GM19467 (cell line): ENCODE results near the gene LMF1.

Source experiments
- ATAC-seq: cut with Tn5 transposase; IDR thresholded peaks from one replicate; pipeline ENCODE4 v1.9.1; 2021; ENCODE audit warnings: mild to moderate bottlenecking, moderate library complexity; ENCODE audit not compliant: unreplicated experiment

Gene LMF1

GRCh38 chr16:916035-916799 is 54.6 kb downstream of the LMF1 start:
- ATAC-seq = no peak

- ATAC-seq = no peak
Measured at GRCh38 chr16:915546-915945, 55.2 kb downstream of the LMF1 start.

DNA sequence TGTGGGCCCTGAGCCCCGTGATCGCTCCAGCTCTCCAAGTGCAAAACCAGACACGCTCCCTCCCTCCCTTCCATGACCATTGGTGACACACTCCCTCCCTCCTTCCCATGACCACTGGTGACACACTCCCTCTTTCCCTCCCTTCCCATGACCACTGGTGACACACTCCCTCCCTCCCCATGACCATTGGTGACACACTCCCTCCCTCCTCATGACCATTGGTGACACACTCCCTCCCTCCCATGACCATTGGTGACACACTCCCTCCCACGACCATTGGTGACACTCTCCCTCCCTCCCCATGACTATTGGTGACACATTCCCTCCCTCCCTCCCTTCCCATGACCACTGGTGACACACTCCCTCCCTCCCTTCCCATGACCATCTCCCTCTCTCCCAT is 56.3 kb downstream of the LMF1 start:
- ATAC-seq = no peak

DNA sequence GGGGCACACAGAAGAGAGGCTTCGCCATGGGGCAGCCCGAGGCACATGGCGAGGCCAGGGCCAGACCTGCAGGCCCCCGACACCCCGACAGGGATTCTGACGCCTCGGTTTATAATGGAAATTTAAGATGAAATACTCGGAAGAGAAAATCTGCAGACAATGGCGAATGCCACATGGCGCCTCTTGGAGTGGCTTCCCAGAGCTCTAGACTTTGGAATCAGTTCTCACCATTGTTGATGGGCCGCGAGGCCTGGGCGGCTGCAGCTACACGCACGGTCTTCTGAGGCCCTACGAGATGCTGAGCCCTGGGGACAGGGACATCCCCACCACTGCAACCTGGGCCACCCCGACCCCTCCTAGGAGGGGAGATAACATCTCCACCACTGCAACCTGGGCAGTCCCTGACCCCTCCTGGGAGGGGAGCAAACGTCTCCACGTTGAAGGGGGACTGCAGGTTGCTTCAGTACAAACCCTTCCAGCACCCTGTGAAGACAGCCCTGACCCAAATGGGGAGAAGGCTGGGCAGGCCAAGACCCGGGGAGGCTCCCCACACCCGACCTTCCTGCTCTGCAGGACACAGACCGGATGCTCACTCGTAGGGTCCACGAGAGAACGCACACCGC is 56.9 kb downstream of the LMF1 start:
- ATAC-seq = no peak

DNA sequence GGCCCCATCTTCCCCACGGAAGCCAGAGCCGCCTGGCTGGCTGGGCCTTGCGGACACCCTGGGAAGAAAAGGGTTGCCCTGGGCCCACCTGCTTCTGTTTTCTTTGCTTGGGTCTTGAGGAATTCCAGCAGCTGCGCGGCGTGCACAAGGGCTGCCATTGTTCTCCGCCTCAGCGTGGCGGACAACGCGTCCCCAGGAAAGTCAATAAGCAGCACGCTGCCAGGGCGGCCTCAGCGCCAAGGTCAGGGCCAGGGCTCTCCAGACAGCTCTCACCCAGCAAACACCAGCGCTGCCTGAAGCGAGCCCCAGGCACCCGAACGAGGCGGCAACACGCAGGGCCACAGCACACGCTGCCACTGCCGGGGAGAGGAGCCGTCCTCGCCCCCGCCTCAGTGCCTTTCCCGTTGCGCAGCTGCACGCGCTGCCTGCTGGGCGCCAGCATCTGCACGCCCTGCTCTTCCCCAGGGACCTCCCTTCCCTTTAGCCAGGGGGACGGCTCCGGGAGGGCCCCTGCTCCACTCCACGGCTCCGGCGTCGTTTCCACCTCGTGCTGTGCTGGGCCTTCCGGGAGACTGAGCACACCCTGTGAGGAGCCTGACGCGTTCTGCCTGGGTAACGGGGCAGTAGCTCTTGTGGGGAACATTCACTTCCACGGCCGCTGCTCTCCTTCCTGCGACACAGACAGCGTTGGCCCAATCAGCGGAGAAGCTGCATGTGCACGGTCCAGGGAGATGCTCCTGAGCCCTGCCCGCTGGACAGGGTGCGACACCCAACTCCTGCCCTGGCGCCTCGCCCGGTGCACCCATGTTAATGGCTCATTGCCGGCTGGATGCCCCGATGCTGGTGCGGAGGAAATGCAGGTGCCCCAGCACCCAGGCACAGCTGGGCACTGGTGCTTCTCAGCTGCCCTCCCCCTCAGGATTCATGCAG is 57.8 kb downstream of the LMF1 start:
- ATAC-seq = no peak

- no peak for ATAC-seq
Measured at GRCh38 chr16:912322-912683, 58.5 kb downstream of the LMF1 start.

DNA sequence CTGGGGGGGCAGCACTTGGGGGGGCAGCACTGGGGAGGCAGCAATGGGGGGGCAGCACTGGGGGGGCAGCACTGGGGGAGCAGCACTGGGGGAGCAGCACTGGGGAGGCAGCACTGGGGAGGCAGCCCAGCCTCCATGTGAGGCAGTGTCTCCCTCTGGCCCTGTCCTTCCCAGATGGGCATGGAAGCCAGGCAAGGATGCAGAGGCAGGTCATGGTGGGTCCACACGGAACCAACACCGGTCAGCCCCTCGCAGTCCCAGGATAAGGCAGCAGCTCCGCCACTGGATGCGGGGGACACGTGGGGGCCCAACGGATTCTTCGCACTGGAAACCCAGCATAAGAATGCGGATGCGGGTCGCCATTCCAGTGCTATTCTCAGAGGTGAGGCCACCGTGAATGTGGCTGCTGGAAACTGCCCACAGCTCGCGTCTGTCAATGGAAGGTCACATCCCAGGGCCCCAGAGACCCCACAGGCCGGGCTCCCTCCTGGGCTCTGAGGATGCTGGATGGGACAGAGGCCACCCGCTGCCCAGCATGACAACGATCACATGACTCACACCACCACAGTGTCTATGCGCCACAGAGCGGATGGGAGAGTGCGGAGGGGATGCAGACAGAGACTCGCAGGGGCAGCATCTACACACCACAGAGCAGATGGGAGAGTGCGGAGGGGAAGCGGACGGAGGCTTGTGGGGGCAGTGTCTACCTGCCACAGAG is 59.0 kb downstream of the LMF1 start:
- ATAC-seq = no peak

GRCh38 chr16:911101-911500 is 59.7 kb downstream of the LMF1 start:
- ATAC-seq = no peak

- no peak for ATAC-seq
Measured at GRCh38 chr16:910181-910580, 60.6 kb downstream of the LMF1 start.

DNA sequence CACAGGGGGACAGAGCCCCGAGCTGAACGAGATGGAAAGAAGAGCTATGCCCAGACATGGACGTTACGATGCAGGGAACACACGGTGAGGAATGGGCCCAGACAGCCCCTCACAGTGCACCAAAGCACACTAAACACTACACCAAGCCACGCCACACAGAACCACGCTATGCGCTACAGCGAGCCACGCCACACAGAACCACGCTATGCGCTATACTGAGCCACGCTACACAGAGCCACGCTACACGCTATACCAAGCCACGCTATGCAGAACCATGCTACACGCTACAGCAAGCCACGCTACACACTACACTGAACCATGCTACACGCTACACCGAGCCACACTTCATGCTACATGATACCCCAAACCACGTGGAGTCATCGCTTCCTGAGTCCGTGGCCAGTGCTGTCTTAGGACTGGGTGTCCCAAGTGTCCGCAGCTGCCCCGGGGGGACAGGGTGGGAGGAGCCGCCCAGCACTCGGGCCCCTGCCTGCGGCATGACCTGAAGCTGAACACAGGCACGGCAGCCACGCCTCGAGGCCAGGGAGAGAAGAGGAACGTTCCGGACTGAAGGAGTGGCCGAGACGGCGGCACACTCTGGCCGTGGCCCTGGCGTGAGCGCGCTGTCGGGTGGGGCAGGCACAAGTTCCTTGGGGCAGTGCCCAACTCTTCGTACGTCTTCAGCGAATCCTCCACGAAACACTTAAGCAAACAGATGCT is 61.3 kb downstream of the LMF1 start:
- no peak for ATAC-seq

DNA sequence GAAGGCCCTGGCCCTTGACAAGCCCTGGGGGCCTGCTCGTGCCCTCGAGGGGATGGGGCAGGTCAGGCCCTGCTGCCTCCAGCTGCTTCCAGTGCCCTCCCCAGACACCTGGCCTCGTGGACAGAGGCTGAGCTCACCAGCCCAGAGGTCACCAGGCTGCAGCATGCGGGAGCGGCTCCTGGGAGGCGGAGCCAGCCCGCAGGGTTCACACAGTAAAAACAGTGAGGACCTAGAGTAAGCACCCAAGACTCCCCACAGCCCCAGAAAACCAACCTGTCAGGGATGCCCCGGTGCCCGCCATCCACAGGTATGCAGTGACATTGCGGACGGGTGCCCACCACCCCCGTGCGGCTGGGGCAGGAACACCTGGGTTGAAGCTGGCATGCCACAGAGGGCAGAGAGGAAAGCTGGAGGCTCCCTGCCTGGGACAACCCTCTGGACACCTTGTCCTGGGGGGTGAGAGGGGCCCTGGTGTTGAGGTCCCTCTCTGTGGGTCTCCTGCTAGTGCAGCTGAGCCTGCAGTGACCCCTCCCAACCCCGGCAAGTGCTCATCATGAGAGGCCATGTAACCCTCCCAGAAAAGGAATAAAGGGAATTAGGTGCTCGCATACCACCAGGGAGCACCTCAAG is 62.1 kb downstream of the LMF1 start:
- no peak for ATAC-seq

DNA sequence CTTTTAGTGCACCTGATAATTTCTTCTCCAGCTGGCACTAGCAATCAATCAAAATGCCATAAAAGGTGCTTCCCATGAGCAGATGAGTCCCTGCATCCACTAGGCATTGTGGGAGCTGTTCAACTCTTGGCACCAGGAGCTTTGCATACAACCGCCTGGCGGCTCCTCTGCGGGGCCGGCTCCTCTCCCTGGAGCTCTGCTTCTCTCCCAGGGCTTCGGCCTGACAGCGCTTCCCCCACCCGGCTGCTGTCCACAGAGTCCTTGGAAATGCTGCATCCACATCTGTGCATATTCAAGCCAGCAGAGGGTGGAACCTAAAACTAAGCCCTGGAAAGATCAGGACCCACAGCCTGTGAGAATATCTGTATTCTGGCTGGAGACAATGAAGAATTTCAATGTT is 62.9 kb downstream of the LMF1 start:
- ATAC-seq = no peak

GRCh38 chr16:907361-907760 is 63.4 kb downstream of the LMF1 start:
- no peak for ATAC-seq

- no peak for ATAC-seq
Measured at GRCh38 chr16:906296-906695, 64.5 kb downstream of the LMF1 start.

DNA sequence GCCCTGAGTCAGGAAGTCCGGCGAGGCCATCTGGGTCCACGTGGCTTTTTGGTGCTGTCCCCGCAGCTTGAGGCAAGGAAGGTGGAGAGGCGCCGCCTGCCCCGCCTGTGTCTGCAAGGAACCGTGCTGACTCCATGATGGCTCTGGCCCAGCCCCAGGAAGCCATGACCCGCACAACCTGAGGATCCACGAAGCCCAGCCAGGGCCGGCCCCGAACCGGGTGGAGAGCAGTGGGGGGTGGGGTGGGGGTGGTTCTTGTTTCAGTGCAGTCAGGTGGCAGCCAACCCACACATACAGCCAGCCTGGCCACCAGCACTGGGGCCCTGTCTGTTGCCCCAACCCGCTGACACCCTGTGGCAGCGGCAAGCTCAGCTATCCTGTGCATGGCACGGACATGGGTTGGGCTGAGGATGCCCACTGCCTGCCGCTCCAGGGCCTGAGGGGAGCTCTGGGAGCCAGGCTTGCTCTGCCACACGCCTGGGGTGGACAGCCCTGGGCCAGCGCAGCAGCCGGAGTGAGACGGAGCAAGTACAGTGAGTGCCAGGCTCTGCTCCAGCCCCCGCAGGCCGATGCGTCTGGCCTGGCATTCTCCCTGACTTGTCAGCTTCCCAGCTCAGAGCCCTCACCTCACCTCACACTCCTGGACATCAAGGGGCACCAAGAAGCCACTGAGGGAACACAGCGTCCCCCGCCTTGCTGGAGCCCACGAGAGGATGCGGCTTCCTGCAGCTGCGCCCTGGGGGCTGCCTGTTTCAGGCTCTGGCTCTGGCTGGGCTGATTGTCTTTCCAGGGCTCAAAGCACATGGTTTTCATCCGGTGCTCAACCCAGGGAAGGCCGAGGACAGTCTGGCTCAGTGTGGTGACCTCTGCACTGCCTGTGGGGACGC is 68.8 kb downstream of the LMF1 start:
- ATAC-seq = no peak

DNA sequence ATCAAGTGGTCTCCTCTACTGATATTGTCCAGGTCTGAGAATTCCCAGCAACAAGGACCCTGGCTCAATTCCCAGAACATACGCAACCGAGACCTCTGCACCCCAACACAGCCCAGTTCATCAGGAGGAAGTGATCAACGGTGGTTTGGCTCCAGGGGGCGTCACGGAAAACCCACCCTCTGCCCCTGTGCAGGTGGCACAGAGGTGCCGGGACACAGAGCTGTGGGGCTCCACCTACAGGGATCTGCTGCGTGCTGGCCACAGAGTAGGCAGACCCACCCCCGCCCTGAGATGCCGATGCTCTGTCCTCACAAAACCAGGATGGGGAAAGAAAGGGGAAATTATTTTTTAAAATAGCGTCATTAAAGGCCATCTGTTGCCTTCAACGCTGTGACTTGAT is 69.6 kb downstream of the LMF1 start:
- no peak for ATAC-seq

DNA sequence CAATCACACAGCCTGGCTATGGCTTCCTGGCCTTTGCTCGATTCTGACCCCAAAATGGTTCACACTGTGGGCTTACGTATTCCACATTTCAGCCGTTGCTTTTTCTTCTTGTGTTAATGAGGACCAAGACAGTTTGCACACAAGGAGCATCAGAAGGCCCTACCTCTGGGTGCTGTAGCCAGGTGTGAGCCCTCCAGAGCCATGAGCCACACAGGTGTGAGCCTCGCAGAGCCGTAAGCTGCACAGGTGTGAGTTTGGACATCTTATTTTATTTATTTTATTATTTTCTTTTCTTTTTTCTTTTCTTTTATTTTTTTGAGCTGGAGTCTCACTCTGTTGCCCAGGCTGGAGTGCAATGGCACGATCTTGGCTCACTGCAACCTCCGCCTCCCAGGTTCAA is 70.6 kb downstream of the LMF1 start:
- no peak for ATAC-seq

GRCh38 chr16:899683-900060 is 71.1 kb downstream of the LMF1 start:
- ATAC-seq = no peak
